SU-DHL-6 (cell line): ENCODE results near the gene FOXK1.

Source experiments
- CTCF ChIP-seq: fragments of 200-600 bp; sonication (generic); IDR thresholded peaks from one replicate; pipeline ENCODE4 v1.5.1; 2017; ENCODE audit warnings: antibody characterized with exemption, mild to moderate bottlenecking, low read length, moderate library complexity; ENCODE audit not compliant: insufficient read depth, poor library complexity, severe bottlenecking
- EZH2phosphoT487 ChIP-seq: fragments of 200-600 bp; sonication (generic), shearing (Covaris generic); conservative IDR thresholded peaks from 2 replicates; pipeline ENCODE4 v1.6.1; 2018; ENCODE audit warnings: mild to moderate bottlenecking, antibody characterized with exemption, low read length, moderate library complexity, mixed read lengths

DNA sequence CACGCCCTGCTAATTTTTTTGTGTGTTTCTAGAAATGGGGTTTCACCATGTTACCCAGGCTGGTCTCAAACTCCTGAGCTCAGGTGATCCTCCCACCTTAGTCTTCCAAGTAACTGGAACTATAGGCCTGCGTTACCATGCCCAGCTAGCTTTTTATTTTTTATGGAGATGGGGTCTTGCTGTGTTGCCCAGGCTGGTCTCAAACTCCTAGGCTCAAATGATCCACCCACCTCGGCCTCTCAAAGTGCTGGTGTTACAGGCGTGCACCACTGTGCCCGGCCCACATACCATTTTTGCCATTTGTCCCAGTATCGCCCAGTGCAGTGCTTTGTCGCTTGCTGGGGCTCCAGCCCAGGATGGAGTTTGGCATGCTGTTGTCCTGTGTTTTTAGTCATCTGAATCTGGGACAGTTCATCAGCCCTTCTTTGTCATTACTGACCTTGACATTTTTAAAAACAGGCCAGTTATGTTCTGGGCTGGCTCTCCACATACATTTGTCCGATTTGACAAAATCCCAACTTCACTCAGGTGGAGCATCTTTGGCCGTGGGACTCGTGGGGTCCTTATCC lies 16.7 kb downstream of the FOXK1 start:
- TF ChIP-seq CTCF (no peak), EZH2phosphoT487 (no peak)
